ENCODE data around the gene LENG9. TPM values are rescaled to one million over a fixed set of nuclear protein-coding genes. Genes with fewer than 3 reads are reported as not detected.

Gene LENG9
- total and polyA plus RNA-seq, 2 of the 13 experiments (the other 11 are each of a cell fraction or from before 2014, with no cell fraction given): 0.75 to 2.9 TPM

DNA sequence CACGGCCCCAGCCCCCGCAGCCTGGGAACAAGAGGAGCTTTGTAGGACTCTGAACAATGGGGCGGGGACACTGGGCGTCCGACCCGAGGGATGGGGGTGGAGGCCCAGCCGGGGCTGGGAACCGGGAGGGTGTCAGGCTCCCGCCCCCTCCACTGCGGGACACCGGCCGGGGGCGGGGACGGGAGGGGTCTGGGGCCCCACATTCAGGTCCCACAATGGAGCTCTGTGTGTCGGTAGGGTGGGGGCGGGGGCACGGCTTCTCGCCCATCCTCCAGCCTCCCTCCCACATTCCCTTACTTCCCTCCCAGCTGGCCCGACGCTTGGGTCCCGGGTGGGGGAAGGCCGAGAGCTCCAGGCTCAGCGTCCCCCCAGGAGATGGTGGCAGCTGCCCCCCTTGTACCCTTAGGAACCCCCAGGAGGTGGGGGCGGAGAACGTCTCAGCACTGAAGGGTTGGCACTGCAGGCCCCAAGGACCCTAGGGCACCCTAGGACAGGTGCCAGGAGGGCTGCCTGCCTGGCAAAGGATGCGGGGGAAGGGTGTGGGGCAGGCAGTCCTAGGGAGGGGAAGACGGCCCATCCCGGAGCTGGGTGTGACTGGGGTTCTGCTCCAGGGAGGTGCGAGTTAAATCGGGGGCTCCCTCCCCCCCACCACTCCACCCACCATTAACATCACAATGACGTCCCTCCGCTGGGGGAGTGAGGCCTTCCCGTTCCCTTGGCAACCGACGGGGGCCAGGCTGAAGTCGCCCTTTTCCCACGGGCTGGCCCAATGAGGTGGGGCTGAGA, 43.0 kb downstream of the LENG9 start (continued):
- TF ChIP-seq, protein P1, sequence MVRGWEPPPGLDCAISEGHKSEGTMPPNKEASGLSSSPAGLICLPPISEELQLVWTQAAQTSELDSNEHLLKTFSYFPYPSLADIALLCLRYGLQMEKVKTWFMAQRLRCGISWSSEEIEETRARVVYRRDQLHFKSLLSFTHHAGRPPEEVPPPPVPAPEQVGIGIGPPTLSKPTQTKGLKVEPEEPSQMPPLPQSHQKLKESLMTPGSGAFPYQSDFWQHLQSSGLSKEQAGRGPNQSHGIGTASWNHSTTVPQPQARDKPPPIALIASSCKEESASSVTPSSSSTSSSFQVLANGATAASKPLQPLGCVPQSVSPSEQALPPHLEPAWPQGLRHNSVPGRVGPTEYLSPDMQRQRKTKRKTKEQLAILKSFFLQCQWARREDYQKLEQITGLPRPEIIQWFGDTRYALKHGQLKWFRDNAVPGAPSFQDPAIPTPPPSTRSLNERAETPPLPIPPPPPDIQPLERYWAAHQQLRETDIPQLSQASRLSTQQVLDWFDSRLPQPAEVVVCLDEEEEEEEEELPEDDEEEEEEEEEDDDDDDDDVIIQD (CRISPR knock-in tag; IDR thresholded peaks at IDR 0.05; ENCODE audit: low read depth): no peak
- TF ChIP-seq SMYD3 (CRISPR knock-in tag; IDR thresholded peaks at IDR 0.05) (no peak), ISL2 (CRISPR knock-in tag; IDR thresholded peaks at IDR 0.05) (0 out of 2 replicates have a peak, but pooled peaks have one; percentile 45), SKI (IDR thresholded peaks at IDR 0.05; ENCODE audit: partially characterized antibody) (peak; percentile 4), ZMYM4 (CRISPR knock-in tag; IDR thresholded peaks at IDR 0.05) (peak; percentile 50; the same call in 1 of the 2 replicates), RBM39 (IDR thresholded peaks at IDR 0.05; ENCODE audit: low read depth, low read length, poor library complexity, severe bottlenecking) (peak; percentile 89), RXRA (CRISPR knock-in tag; IDR thresholded peaks at IDR 0.05) (peak; percentile 49), HOXA5 (CRISPR knock-in tag; IDR thresholded peaks at IDR 0.05) (no peak), DR1 (CRISPR knock-in tag; IDR thresholded peaks at IDR 0.05) (0 out of 2 replicates have a peak, but pooled peaks have one; percentile 20), MEIS2 (CRISPR knock-in tag; IDR thresholded peaks at IDR 0.05) (0 out of 2 replicates have a peak, but pooled peaks have one; percentile 40), CENPT (CRISPR knock-in tag; IDR thresholded peaks at IDR 0.05; ENCODE audit: low read depth) (no peak), SALL1 (CRISPR knock-in tag; IDR thresholded peaks at IDR 0.05) (0 out of 2 replicates have a peak, but pooled peaks have one; percentile 19), RFX1 (IDR thresholded peaks at IDR 0.05) (no peak), NAIF1 (CRISPR knock-in tag; IDR thresholded peaks at IDR 0.05; ENCODE audit: borderline replicate concordance) (no peak)
- TF ChIP-seq, protein P2, sequence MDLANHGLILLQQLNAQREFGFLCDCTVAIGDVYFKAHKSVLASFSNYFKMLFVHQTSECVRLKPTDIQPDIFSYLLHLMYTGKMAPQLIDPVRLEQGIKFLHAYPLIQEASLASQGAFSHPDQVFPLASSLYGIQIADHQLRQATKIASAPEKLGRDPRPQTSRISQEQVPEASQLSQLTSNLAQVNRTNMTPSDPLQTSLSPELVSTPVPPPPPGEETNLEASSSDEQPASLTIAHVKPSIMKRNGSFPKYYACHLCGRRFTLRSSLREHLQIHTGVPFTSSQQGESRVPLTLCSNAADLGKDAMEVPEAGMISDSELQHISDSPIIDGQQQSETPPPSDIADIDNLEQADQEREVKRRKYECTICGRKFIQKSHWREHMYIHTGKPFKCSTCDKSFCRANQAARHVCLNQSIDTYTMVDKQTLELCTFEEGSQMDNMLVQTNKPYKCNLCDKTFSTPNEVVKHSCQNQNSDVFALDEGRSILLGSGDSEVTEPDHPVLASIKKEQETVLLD (CRISPR knock-in tag; IDR thresholded peaks at IDR 0.05; ENCODE audit: low read depth): peak; percentile 90
- TF ChIP-seq, protein P3, sequence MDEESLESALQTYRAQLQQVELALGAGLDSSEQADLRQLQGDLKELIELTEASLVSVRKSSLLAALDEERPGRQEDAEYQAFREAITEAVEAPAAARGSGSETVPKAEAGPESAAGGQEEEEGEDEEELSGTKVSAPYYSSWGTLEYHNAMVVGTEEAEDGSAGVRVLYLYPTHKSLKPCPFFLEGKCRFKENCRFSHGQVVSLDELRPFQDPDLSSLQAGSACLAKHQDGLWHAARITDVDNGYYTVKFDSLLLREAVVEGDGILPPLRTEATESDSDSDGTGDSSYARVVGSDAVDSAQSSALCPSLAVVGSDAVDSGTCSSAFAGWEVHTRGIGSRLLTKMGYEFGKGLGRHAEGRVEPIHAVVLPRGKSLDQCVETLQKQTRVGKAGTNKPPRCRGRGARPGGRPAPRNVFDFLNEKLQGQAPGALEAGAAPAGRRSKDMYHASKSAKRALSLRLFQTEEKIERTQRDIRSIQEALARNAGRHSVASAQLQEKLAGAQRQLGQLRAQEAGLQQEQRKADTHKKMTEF (CRISPR knock-in tag; IDR thresholded peaks at IDR 0.05): peak; percentile 31; the same call in 1 of the 2 replicates
- TF ChIP-seq, protein P4, sequence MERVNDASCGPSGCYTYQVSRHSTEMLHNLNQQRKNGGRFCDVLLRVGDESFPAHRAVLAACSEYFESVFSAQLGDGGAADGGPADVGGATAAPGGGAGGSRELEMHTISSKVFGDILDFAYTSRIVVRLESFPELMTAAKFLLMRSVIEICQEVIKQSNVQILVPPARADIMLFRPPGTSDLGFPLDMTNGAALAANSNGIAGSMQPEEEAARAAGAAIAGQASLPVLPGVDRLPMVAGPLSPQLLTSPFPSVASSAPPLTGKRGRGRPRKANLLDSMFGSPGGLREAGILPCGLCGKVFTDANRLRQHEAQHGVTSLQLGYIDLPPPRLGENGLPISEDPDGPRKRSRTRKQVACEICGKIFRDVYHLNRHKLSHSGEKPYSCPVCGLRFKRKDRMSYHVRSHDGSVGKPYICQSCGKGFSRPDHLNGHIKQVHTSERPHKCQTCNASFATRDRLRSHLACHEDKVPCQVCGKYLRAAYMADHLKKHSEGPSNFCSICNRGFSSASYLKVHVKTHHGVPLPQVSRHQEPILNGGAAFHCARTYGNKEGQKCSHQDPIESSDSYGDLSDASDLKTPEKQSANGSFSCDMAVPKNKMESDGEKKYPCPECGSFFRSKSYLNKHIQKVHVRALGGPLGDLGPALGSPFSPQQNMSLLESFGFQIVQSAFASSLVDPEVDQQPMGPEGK (CRISPR knock-in tag; IDR thresholded peaks at IDR 0.05): peak; percentile 98
- TF ChIP-seq, protein P5, sequence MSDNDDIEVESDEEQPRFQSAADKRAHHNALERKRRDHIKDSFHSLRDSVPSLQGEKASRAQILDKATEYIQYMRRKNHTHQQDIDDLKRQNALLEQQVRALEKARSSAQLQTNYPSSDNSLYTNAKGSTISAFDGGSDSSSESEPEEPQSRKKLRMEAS (IDR thresholded peaks at IDR 0.05): peak; percentile 48; the same call in 1 of the 2 replicates
- TF ChIP-seq, protein P6, sequence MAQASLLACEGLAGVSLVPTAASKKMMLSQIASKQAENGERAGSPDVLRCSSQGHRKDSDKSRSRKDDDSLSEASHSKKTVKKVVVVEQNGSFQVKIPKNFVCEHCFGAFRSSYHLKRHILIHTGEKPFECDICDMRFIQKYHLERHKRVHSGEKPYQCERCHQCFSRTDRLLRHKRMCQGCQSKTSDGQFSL (CRISPR knock-in tag; IDR thresholded peaks at IDR 0.05): peak; percentile 77; the same call in 1 of the 2 replicates
- TF ChIP-seq, protein P7, sequence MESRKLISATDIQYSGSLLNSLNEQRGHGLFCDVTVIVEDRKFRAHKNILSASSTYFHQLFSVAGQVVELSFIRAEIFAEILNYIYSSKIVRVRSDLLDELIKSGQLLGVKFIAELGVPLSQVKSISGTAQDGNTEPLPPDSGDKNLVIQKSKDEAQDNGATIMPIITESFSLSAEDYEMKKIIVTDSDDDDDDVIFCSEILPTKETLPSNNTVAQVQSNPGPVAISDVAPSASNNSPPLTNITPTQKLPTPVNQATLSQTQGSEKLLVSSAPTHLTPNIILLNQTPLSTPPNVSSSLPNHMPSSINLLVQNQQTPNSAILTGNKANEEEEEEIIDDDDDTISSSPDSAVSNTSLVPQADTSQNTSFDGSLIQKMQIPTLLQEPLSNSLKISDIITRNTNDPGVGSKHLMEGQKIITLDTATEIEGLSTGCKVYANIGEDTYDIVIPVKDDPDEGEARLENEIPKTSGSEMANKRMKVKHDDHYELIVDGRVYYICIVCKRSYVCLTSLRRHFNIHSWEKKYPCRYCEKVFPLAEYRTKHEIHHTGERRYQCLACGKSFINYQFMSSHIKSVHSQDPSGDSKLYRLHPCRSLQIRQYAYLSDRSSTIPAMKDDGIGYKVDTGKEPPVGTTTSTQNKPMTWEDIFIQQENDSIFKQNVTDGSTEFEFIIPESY (CRISPR knock-in tag; IDR thresholded peaks at IDR 0.05): no peak

All from HepG2 (cell line).